B cell (primary cell): ENCODE results near the gene MRTFA.

Experiments used
- CTCF ChIP-seq: fragments of 200-600 bp; IDR thresholded peaks from one replicate; pipeline ENCODE4 v1.8.0; 2022; ENCODE audit warnings: antibody characterized with exemption, mild to moderate bottlenecking
- EZH2 ChIP-seq: IDR thresholded peaks from 2 replicates; pipeline ENCODE4 v1.6.1; 2012; ENCODE audit warnings: borderline replicate concordance, low read depth, mild to moderate bottlenecking, moderate library complexity, low read length; ENCODE audit not compliant: insufficient read depth, poor library complexity, severe bottlenecking

GRCh38 chr22:40516416-40516815, 120.1 kb downstream of the MRTFA start:
- no peak for TF ChIP-seq EZH2
- no peak for TF ChIP-seq CTCF
